ENCODE results near the gene CELA2B.

GRCh38 chr1:15477646-15478212 is 1.8 kb downstream of the CELA2B start:
- TF ChIP-seq E2F8 (IDR thresholded peaks at IDR 0.05; ENCODE audit: low read depth, partially characterized antibody) (no peak), SMC3 (IDR thresholded peaks at IDR 0.05; ENCODE audit: borderline replicate concordance, low read length) (no peak)
- TF ChIP-seq, protein P1, sequence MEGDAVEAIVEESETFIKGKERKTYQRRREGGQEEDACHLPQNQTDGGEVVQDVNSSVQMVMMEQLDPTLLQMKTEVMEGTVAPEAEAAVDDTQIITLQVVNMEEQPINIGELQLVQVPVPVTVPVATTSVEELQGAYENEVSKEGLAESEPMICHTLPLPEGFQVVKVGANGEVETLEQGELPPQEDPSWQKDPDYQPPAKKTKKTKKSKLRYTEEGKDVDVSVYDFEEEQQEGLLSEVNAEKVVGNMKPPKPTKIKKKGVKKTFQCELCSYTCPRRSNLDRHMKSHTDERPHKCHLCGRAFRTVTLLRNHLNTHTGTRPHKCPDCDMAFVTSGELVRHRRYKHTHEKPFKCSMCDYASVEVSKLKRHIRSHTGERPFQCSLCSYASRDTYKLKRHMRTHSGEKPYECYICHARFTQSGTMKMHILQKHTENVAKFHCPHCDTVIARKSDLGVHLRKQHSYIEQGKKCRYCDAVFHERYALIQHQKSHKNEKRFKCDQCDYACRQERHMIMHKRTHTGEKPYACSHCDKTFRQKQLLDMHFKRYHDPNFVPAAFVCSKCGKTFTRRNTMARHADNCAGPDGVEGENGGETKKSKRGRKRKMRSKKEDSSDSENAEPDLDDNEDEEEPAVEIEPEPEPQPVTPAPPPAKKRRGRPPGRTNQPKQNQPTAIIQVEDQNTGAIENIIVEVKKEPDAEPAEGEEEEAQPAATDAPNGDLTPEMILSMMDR (IDR thresholded peaks at IDR 0.05 in 2 of 3, conservative IDR thresholded peaks at IDR 0.05 in 1 of 3; ENCODE audit: control insufficient read depth in 2 of 3, extremely low read depth in 1 of 3, insufficient read depth in 1 of 3, low read depth in 3 of 3, low read length in 3 of 3) = no peak

All from GM12878 (cell line).